GM13976 (cell line): ENCODE measurements around the gene EHMT1.

Source experiments
- DNase-seq: peaks from one replicate; pipeline ENCODE4 v3.0.0; 2012; ENCODE audit warnings: low spot score
- CTCF ChIP-seq: IDR thresholded peaks from 2 replicates; pipeline ENCODE4 v1.5.1; 2012; ENCODE audit warnings: borderline replicate concordance, mild to moderate bottlenecking; ENCODE audit not compliant: insufficient read depth; ENCODE audit errors: extremely low read depth, missing control alignments, control extremely low read depth
- in situ Hi-C: fragments of 300-500 bp; cut with MboI; formaldehyde crosslinking; loops from one replicate; pipeline ENCODE4 v1.12.0; 2022; ENCODE audit warnings: low sequenced_read_pairs, mixed read lengths, inconsistent platforms; ENCODE audit not compliant: unreplicated experiment

EHMT1 gene

DNA sequence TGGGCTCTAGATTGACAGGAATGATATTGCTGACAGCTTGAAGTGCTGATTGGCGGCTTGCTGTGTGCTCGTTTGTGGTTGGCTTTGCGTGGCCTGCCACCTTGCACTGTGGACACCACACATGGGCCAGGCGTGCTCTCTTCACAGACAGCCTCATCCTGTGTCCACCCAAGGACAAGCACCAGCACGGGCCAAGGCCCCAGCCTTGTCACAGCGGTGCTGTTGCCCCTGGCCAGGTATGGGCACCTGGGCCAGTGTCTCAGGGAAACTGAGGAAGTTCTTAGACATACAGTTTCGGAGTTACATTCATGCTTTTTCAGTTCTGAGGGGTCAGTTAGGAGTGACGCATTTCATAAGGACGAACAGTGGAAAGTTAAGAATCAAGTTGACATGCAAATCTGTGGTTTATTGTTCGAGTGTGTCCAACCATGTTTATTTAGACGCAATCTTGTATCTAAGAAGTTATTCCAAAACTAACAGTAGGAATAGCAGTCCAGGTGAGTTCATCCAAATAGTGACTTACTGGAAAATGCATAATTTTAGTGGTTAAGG lies 125.9 kb downstream of the EHMT1 start:
- in situ Hi-C loops = no loop called here
- DNase-seq = peak; percentile 66
- no peak for TF ChIP-seq CTCF

GRCh38 chr9:137745541-137745991 lies 126.8 kb downstream of the EHMT1 start:
- no peak for TF ChIP-seq CTCF
- in situ Hi-C loops = no loop called here
- DNase-seq = peak; percentile 74

DNA sequence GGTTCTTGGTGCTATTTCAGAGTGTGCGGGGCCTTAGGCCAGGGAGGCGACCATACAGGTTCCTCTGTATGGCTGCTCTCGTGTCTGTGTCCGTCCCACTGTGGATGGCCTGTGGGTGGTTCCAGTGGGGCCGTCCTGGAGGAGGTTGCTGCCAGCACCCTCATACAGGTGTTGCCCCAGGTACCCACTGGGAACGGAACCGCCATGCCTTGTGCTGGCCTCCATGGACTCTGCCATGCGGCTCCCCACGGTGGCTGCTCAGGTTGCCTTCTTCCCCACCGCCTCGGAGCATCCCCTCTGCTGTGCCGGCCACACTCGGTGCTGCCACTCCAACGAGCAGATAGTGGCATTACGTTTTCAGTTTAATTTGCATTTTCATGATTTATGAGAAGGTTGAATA lies 129.5 kb downstream of the EHMT1 start:
- TF ChIP-seq CTCF = no peak
- DNase-seq = no peak
- in situ Hi-C loops = no loop called here

DNA sequence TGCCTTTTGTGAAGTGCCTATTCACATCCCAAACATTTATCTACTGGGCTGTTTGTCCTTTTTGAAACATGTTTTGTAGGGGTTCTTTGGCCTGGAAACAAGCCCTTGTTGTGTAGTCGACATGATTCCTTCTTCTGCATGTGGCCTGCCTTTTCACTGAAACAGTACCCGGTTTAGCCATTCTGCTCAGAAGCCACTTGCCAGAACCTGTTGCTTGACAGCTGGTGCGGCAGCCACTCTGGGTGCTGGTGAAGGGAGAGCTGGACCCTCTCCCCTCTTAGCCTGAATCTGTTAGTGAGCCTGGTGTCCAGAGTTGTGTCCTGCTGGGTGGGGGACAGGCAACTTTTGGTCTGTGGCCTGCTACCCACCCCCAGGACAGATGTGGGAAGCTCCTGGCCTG lies 129.9 kb downstream of the EHMT1 start:
- in situ Hi-C loops = no loop called here
- no peak for DNase-seq
- TF ChIP-seq CTCF = no peak

DNA sequence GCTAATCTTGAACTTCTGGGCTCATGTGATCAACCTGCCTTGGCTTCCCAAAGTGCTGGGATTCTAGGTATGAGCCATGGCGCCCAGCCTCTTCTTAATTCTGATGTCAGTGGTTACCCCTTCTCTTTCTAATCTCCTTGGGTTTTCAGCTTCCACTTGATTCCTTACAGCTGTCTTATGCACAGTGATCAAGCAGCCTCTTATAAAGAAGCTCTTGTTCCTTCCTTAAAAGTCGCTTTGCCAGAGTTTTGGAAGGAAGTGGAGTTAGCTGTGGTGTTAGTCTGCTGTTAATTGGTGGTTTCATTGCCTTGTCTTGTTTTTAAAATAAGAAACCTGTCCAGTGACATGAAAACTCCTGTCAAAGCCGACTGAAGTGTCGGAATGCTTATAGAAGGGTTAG lies 130.7 kb downstream of the EHMT1 start:
- TF ChIP-seq CTCF = no peak

GRCh38 chr9:137750007-137750406 lies 131.2 kb downstream of the EHMT1 start:
- in situ Hi-C loops = no loop called here
- no peak for TF ChIP-seq CTCF

More for the DNA sequence above, 130.7 kb downstream of the EHMT1 start:
- in situ Hi-C loops = no loop called here
- DNase-seq = no peak

More at GRCh38 chr9:137750007-137750406, 131.2 kb downstream of the EHMT1 start:
- no peak for DNase-seq
